T-helper 9 cell (primary cell): Measurements from ENCODE around the gene CDC123.
"Not testable (repeated sequence)": the region's sequence is repeated elsewhere in the genome, so short reads cannot be mapped to it uniquely, and the experiment has no call there.

Source experiments
- DNase-seq: peaks from one replicate; pipeline ENCODE4 v3.0.0-alpha.2; 2020

Gene CDC123

DNA sequence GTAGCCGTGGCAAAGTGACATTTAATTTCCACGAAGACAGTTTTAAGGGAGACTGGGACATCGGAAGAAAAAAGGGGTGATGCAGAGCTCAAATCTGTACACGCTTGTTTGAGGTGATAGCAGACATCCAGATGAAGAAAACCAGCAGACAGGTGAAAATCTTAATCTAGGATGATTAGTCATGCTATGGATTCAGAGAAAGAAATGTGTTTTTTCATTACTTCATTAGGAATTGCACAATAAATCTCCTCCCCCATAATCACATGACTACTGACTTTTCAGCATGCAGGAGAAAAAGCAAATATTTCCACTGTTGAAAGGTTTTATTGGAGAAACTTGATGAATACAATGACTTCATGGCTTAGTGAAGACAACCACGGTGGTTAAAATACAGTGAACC is 2.8 kb upstream of the CDC123 start:
- DNase-seq = no peak

DNA sequence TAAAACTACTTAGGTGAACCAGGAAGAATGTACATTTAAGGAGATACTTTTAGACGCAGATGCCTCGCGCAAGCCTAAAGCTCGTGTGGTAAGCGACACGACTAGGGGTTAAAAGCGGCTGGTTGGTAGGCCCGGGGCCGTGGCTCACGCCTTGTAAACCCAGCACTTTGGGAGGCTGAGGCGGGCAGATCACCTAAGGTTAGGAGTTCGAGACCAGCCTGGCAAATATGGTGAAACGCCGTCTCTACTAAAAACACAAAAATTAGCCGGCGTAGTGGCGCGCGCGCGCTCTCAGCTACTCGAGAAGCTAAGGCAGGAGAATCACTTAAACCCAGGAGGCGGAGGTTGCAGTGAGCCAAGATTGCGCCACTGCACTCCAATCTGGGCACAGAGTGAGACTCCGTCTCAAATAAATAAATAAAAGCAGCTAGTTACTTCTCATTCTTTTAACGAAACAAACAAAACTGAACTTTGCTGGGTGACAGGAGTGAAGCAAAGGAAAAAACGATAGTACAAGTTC is 1.2 kb upstream of the CDC123 start:
- no peak for DNase-seq

DNA sequence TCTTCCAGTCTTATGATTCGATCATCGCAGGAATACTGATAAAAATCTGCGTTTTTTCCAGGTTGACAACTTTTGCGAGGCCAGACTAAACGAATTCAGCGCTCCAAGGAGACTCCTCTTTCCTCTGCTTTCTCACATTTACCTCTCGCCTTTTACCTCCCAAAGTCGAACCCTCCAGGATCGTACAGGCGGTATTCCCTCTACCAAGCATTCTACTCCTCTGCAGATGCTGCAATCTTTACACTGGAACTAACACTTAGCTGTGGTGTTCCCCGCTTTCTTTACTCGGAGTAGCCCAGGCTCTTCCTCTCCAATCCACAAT is 746 bp upstream of the CDC123 start:
- no peak for DNase-seq

DNA sequence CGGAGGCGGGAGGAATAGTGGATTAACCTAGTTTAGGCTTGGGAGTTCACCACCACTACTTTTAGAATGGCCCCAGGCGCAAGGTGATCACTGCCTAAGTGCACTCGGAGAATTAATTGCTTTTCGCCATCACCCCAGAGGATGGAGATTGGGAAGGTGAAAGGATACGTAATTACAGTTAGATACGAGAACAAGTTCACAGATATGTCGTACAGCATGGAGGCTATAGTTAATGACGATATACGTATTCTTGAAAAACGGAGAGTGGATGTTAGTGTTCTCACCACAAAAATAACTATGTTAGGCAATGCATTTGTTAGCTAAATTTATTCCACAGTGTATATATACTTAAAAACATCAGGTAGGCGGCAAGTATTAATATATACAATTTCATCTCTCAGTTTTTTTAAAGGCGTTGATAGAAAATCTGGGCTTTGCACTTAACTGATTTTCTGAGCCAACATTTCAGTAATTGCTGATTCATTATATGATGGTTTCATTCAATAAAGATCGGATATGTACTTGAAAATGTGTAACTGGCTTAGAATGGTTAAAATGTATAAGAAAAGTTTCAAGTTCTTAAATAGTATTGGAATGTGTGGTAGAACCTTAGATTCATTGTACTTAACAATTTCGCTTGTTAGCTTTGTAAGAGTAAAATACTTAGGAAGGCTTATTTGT is 683 bp downstream of the CDC123 start:
- DNase-seq = no peak

DNA sequence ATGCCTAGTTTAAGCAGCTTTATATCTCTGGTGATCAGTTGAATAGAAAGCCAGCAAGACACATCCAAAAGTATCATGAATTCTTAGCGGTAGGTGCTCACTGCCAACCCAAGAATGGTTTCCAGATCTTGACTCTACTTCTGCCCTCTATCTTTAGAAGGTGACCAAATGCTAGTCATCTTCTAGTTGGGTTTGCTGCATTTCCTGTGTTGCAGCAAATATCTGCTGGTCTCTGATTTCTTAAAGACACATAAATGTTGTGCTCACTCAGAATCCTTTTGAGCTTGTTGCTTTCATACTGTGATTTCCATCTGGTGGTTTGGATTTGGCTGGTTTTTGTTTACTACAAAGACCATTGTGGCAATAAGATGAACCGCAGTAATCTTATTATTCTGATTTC is 2.2 kb downstream of the CDC123 start:
- no peak for DNase-seq

- no peak for DNase-seq
Observed at GRCh38 chr10:12200850-12201249, 4.9 kb downstream of the CDC123 start.

GRCh38 chr10:12201543-12201942 is 5.6 kb downstream of the CDC123 start:
- DNase-seq = no peak

GRCh38 chr10:12202226-12202625 is 6.2 kb downstream of the CDC123 start:
- no peak for DNase-seq

DNA sequence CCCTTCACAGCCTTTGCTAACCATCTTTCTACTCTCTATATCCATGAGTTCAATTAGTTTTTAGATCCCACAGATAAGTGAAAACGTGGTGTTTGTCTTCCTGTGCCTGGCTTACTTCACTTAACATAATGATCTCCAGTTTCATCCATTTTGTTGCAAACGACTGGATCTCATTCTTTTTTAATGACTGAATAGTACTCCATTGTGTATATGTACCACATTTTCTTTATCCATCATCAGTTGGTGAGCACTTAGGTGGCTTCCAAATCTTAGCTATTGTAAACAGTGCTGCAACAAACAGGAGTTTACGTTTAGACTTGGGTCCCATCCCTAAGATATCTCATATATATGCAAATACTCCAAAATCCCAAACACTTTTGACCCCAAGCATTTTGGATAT is 9.1 kb downstream of the CDC123 start:
- no peak for DNase-seq

- no peak for DNase-seq
Observed at GRCh38 chr10:12207114-12207513, 11.1 kb downstream of the CDC123 start.

- DNase-seq = no peak
Observed at GRCh38 chr10:12208460-12208859, 12.5 kb downstream of the CDC123 start.

- DNase-seq = no peak
Observed at GRCh38 chr10:12212454-12212853, 16.5 kb downstream of the CDC123 start.

DNA sequence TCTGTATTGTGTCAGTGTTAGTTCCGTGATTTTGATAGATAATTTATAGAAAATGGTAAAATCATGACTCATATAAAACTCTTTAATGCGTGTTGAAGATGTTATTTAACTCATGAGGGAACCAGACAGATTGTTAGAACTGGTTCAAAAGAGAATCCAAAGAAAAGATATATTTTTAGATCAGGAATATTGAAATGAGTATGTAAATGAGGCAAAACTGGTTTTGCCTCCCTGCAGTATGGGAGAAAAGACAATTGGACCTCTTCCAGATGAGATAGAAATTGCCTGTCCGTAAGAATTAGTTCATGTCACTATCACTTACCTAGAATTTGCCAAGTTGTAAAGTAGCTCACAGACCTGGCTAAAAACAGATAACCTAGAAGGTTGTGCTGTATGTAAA is 17.6 kb downstream of the CDC123 start:
- DNase-seq = no peak

DNA sequence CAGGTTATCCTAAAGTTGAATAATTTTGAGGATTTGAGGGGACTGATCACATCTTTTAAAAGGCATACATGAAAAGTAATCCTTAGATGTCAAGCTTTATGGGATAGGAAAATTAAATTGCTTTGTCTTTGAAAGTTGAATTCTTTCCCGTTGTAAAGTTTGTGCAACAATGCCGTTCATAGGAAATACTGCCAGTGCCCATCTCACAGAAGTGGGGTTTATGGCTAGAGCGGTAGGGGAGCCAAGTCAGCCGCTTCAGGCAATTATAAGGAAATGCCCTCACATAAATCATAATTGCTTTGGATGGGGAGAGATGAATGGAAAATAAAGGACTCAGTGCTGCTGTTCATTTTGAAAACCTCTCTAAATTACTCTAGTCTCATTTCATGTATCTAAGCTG is 18.1 kb downstream of the CDC123 start:
- DNase-seq = no peak

DNA sequence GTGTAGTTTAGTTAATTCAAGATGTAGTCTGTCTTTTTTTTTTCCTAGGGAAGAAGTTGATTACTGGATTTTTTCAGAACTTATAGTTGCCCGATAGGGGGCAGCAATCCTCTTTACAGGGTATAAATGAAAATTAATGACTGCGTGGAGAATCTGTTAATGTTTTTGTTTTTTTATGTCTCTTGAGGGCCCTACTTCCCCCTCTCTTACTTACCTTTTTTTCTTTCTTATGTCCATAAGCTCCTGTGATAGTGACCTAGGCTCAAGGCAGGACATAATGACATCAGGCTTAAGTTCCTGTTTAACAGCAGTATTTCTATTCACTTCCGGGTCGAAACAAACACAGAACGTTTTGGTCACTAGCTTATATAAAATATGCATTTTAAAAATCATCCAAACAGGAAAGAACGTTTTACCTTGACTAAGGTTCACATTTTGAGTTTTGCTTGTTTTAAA is 18.8 kb downstream of the CDC123 start:
- peak; percentile 37 for DNase-seq

DNA sequence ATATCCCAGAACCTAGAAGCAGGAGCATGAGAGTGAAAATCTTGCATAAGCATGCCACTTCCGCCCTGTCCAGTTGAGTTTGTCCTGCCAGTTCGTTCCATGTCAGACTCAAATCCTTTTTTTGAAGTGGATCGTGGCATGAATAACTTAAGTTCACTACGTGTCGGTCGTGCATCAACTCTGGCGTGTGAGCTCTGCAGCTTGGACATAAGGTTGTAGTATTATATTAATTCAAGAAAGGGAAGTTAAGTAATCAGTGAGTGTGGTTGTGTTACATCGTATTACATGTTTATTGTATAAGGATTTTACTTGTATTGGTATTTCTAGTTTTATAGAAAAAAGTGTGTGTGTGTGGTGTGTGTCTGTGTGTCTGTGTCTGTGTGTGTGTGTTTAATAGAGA is 23.0 kb downstream of the CDC123 start:
- no peak for DNase-seq

DNA sequence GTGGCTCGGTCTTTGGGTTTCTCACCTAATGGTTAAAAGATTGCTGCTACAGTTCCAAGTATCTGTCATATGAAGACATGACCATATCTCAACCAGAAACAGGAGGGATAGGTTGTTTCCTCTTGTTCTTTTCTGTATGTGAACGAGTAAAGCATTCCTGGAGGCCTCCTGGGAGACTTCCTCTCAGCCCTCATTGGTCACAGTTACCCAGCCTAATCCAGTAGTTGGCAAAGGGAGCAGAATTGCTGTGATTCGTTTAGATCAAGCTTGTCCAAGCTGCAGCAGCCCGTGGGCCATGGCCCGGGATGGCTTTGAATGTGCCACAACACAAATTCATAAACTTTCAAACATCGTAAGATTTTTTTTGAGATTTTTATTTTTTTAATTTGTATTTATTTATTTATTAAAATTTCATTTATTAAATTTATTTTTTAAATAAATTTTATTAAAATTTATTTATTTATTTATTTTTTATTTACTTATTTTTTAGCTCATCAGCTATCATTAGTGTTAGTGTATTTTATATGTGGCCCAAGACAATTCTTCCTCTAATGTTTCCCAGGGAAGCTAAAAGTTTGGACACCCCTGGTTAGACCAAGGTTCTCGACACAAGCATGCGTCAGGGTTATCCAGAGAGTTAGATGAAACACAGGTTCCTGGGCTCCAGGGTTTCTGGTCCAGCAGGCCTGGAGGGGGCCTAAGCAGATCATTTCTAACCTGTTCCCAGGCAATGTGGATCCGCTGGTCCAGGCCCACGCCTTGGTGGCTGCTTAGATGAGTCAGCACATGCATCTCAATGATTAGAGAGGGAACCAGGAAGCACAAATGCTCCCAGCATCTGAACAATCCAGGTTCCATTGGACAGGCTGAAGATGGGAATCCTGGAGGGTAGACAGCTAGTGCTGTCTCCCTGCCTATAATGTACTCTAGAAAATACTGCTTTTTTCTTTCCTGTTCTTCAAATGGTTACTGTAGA is 25.6 kb downstream of the CDC123 start:
- DNase-seq = no peak

DNA sequence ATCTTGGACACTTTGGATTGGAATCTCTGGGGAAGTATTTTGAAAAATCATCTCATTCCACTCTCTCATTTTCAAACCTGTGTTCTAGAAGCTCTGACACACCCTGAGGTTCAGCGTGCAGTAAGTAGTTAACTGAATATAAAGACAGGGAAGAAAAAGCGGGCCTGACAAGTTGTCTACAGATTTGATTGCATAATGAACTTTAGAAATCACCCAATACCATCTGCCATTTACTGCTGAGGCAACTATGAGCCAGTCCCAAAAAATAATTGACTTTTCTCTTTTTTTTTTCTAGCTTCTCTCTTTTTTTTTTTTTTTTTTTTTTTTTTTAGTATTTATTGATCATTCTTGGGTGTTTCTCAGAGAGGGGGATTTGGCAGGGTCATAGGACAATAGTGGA is 29.5 kb downstream of the CDC123 start:
- no peak for DNase-seq

GRCh38 chr10:12226438-12226837 is 30.4 kb downstream of the CDC123 start:
- not testable (repeated sequence) for DNase-seq

DNA sequence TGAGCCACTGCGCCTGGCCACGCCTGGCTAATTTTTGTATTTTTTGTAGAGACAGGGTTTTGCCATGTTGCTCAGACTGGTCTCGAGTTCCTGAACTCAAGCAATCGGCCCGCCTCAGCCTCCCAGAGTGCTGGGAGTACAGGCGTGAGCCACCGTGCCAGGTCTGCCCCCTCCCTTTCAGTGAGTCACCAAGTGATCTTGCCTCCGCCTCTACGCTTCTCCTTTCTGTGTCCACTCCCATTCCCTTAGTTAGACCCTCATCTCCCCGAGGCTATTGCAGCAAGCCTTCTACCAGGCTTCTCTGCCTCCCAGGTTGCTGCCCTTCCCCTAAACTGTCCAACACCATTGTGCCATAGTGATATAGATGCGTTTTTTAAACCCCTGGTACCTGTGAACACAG is 32.9 kb downstream of the CDC123 start:
- no peak for DNase-seq

DNA sequence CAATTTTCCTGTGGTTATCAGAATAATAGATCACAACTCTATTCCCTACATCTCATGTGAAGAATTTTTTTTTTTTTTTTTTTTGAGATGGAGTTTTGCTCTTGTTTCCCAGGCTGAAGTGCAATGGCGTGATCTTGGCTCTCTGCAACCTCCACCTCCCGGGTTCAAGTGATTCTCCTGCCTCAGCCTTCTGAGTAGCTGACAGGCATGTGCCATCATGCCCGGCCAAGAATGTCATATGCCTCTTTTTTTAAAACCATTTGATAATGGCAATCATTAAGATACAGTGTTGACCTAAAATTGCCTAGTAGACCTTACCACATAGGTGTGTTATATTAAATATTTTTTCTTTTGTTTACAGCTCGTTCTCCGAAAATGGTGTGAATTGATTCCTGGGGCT is 38.7 kb downstream of the CDC123 start:
- DNase-seq = not testable (repeated sequence)

DNA sequence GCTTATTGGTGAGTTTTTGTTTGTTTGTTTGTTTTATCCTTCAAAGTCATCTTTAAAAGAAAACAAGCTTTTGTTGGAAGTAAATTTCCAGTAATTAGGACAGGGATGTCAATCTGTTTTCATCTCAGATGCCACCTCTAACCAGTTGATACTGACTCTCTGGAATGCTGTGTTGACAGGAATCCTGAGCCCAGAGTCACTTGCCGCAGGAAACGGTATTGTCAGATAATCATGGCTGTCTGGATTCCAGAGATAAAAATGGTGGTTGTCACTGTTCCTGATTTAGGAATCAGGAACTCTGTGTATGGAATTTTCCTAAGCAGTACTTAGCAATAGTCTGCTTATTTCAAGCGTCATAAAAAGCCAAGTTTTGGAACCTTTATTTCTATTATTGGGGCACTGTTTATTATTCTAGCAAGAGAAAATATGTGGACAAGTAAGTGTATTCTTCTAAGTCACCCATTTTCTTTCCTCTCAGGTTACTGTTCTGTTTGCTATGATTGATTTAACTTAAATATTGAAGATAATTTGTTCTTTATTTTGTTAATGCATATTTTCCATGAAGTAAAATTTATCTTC is 39.2 kb downstream of the CDC123 start:
- DNase-seq = no peak

DNA sequence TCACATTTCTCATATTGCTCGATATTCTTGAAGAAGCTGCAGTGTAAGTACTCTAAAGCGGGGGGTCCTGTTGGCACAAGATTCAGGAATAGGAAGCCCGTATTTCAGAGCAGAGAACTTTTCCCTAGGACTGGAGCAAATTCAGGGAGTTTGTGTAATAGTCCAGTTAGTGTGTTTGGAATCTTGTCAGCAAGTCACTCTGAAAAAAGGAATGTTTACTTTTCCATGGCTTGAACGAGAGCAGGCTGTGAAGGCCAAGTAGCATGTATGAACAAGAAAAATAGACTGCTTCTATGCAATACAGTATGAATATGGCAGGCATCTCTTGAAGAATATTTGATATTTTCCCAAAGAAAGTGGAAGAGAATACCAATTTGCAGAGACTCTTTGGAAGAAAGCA is 39.8 kb downstream of the CDC123 start:
- DNase-seq = no peak
